Measurements from ENCODE around the gene MLX.
A peak's percentile ranks its signal among the peaks of the same experiment; 100 is the strongest.
"Not testable (repeated sequence)": the region's sequence is repeated elsewhere in the genome, so short reads cannot be mapped to it uniquely, and the experiment has no call there.

Gene MLX

DNA sequence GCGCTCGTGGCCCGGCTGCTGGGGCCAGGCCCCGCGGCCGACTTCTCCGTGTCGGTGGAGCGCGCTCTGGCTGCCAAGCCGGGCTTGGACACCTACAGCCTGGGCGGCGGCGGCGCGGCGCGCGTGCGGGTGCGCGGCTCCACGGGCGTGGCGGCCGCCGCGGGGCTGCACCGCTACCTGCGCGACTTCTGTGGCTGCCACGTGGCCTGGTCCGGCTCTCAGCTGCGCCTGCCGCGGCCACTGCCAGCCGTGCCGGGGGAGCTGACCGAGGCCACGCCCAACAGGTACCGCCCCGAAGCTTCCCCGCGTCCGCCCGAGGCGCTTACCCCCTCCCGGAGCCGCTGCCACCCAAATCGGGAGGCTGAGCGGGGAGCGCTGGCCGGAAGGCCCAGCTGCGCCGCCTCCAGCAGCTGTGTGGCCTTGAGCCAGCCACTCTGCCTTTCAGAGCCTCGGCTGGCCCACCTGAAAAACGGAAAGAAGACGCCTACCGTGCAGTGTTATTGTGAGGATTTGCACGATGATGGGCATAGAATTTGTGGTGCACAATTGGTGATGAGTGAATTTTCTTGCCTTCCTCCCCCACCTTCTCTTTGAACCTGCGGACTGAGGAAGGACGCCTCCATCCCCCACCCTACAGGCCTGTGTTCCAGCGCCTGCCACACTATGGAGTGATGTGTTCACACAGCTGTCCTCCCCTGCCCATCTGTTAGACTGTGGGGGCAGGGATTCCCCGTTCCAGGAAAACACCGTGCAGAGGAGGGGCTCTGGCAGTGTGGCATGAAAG, 30.3 kb upstream of the MLX start:
- peak; percentile 53 for DNase-seq (ENCODE audit: low read depth)

DNA sequence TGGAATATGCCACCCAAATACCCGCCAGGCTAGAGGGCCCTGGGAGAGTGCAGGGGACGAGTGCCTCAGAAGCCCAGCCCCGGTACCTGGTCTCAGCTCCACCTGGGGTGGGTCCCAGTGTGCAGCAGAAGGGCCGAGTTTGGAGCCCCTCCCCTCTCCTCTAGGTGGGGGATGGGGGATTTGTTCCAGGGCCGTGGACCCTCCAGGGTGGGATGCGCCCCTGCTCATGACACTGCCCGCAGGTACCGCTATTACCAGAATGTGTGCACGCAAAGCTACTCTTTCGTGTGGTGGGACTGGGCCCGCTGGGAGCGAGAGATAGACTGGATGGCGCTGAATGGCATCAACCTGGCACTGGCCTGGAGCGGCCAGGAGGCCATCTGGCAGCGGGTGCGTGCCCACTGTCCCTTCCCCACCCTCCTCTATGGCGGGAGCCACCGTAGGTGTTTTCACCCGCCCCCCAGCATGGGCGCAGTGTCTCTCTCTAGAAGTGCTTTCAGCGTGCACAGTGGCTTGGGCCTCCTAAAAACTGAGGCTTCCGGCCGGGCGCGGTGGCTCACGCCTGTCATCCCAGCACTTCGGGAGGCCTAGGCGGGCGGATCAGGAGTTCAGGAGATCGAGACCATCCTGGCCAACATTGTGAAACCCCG, 29.6 kb upstream of the MLX start:
- DNase-seq (ENCODE audit: low read depth), result no peak

DNA sequence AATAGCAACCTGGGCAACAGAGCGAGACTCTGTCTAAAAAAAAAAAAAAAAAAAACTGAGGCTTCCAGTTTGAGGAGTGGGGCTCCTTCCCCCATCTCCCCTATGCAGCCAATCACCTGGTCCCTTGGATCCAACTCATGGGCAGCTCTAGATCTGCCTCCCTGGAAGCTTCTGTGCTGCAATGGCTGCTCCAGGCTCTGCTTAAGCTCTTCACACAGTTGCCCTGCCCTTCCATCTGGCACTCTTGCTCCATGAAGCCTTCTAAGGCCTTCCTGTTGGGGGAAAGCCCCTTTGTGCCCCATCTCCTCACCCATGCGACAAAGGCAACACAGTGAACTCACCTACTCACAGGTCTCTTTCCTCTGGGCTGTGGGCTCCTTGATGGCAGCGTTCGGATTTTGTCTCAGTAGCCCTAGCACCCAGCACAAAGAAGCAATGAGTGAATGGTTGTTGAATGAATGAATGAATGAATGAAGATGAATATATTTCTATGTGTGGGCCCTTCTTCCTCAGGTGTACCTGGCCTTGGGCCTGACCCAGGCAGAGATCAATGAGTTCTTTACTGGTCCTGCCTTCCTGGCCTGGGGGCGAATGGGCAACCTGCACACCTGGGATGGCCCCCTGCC, 29.0 kb upstream of the MLX start:
- DNase-seq (ENCODE audit: low read depth), result no peak

GRCh38 chr17:42538482-42538881, 28.4 kb upstream of the MLX start:
- no peak for DNase-seq (ENCODE audit: low read depth)

GRCh38 chr17:42540558-42540957, 26.3 kb upstream of the MLX start:
- DNase-seq (ENCODE audit: low read depth), result not testable (repeated sequence)

GRCh38 chr17:42541041-42541833, 25.7 kb upstream of the MLX start:
- no peak for DNase-seq (ENCODE audit: low read depth)

DNA sequence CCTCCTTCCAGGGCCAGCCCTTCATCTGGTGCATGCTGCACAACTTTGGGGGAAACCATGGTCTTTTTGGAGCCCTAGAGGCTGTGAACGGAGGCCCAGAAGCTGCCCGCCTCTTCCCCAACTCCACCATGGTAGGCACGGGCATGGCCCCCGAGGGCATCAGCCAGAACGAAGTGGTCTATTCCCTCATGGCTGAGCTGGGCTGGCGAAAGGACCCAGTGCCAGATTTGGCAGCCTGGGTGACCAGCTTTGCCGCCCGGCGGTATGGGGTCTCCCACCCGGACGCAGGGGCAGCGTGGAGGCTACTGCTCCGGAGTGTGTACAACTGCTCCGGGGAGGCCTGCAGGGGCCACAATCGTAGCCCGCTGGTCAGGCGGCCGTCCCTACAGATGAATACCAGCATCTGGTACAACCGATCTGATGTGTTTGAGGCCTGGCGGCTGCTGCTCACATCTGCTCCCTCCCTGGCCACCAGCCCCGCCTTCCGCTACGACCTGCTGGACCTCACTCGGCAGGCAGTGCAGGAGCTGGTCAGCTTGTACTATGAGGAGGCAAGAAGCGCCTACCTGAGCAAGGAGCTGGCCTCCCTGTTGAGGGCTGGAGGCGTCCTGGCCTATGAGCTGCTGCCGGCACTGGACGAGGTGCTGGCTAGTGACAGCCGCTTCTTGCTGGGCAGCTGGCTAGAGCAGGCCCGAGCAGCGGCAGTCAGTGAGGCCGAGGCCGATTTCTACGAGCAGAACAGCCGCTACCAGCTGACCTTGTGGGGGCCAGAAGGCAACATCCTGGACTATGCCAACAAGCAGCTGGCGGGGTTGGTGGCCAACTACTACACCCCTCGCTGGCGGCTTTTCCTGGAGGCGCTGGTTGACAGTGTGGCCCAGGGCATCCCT, 23.5 kb upstream of the MLX start:
- DNase-seq (ENCODE audit: low read depth), result no peak

DNA sequence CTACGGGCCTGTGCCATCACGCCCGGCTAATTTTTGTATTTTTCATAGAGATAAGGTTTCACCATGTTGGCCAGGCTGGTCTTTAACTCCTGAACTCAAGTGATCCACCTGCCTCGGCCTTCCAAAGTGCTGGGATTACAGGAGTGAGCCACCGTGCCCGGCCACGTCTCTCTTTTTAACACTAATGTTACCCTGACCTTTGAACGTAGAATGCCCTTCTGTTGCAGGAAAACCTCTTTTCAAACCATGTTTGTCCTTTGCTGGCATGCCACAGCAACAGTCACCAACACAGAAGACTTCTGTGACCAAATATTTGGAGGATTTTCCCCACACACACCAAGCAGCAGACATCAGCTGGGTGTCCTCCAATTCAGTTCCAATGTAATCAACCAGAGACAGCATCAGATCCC, 22.0 kb upstream of the MLX start:
- no peak for DNase-seq (ENCODE audit: low read depth)

DNA sequence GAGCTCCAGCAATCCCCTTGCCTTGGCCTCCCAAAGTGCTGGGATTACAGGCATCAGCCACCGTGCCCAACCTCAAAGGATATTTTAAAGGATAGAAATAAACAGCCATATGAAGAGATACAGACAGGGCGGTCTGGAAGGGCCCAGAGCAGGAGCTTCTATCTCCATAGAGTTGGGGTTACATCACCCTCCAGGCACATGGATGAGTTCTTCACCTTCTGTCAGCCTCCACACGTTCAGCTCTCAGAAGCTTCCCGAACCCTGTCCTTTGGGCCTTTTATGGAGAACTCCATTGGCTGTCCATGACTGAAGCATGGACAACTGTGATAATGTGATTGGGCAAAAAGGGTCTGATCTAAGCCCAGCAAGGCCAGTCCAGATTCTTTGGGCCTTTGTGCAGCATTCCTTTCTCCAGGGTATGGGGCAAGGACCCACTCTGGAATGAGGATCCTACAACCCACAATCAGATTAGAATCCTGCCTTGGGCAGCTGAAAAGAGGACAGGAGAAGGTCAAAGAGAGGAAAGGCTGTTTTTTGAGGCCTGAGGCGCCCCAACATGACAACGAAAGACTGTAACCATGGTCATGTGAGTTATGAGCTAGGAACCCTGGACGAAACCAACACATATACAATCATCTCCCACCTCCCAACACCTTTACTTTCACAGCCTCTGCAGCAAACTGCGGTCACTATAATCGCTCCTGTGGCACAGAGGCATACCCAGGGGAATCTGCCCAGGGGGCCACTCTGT, 21.0 kb upstream of the MLX start:
- not testable (repeated sequence) for DNase-seq (ENCODE audit: low read depth)

GRCh38 chr17:42547001-42547461, 19.9 kb upstream of the MLX start:
- no peak for DNase-seq (ENCODE audit: low read depth)

GRCh38 chr17:42547698-42548069, 19.2 kb upstream of the MLX start:
- no peak for DNase-seq (ENCODE audit: low read depth)

DNA sequence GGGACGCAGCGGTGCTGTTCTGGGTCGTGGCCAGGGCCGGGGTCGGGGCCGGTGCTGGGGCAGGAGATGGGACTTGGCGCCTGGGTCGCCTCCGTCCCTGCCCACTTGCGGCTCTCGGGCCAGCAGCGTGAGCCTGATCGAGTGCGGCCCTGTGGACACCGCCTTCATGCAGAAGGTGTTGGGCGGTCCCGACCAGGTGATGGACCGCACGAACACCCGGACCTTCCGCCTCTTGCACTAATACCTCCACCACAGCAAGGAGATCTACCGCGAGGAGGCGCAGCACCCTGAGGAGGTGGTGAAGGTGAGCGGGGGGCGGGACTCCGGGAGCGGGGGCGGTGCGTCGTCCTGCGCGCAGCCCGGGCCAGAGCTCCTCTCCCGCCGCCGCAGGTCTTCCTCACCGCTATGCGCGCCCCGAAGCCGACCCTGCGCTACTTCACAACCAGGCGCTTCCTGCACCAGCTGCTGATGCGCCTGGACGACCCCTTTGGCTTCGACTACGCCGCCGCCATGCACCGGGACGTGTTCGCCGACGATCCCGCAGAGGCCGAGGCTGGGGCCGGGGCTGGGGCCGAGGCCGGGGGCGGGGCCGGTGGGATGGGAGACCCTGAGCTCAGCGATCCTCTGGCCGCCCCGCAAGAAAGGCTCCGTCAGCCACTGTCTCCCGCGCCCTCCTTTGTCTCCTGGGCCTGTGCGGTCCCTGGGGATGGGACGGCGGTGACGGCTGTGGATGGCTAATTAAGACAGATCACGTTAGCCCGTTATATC, 18.6 kb upstream of the MLX start:
- peak; percentile 73 for DNase-seq (ENCODE audit: low read depth)

DNA sequence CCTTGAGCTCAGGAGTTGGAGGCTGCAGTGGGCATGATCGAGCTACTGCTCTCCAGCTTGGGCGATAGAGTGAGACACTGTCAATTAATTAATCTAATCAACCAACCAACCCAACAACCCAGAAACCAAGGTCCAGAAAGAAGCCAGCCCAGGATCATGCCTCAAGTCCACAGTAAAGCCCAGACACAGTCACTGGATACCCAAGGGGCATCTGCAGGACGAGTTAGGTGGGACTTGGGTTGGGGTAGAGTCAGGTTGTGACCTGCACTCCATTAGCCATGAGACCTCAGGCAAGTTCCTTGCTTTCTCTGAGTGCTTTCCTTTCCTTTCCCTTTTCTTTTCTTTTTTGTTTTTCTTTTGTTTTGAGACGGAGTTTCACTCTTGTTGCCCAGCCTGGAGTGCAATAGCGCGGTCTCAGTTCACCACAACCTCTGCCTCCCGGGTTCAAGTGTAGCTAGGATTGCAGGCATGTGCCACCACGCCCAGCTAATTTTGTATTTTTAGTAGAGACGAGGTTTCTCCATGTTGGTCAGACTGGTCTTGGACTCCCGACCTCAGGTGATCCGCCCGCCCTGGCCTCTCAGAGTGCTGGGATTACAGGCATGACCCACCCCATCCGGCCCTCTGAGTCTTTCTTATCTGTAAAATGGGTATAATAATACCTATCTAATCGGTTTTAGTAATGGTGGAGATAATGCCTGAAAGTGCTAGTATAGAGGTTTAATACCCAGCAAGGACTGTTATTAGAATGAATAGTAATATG, 17.7 kb upstream of the MLX start:
- DNase-seq (ENCODE audit: low read depth), result no peak

- DNase-seq (ENCODE audit: low read depth), result not testable (repeated sequence)
Observed at GRCh38 chr17:42552736-42553135, 14.2 kb upstream of the MLX start, which contains the start of gene HSD17B1. HSD17B1 (plus strand) TSS chr17:42552923; CDS start chr17:42552934, 11 bp downstream.

GRCh38 chr17:42553161-42553818, 13.6 kb upstream of the MLX start:
- DNase-seq (ENCODE audit: low read depth), result no peak

GRCh38 chr17:42553866-42554249, 13.0 kb upstream of the MLX start:
- DNase-seq (ENCODE audit: low read depth), result no peak

DNA sequence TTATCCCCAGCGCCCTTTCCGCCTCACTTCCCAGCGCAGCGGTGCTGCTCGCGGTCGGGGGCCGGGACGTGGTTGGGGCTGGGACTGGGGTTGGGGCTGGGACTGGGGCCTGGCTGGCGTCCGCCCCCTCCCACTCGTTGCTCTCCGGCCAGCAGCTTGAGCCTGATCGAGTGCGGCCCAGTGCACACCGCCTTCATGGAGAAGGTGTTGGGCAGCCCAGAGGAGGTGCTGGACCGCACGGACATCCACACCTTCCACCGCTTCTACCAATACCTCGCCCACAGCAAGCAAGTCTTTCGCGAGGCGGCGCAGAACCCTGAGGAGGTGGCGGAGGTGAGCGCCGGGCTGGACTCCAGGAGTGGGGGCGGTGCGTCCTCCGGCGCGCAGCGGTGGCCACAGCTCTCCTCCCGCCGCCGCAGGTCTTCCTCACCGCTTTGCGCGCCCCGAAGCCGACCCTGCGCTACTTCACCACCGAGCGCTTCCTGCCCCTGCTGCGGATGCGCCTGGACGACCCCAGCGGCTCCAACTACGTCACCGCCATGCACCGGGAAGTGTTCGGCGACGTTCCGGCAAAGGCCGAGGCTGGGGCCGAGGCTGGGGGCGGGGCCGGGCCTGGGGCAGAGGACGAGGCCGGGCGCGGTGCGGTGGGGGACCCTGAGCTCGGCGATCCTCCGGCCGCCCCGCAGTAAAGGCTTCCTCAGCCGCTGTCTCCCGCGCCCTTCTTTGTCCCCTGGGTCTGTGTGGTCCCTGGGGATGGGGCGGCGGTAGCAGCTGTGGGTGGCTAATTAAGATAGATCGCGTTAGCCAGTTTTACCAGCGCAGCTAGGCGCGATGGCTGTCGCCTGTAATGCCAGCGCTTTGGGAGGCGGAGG, 12.4 kb upstream of the MLX start:
- peak; percentile 57 for DNase-seq (ENCODE audit: low read depth)
